CD4-positive, alpha-beta T cell treated with Interleukin-15 for 4 hours (primary cell): ENCODE data around the gene PFKFB4.

Experiments used
- DNase-seq: peaks from one replicate; pipeline ENCODE4 v3.0.0-alpha.2; 2020; ENCODE audit warnings: low spot score

The PFKFB4 gene

GRCh38 chr3:48584836-48585235, 28.2 kb upstream of the PFKFB4 start:
- no peak for DNase-seq

DNA sequence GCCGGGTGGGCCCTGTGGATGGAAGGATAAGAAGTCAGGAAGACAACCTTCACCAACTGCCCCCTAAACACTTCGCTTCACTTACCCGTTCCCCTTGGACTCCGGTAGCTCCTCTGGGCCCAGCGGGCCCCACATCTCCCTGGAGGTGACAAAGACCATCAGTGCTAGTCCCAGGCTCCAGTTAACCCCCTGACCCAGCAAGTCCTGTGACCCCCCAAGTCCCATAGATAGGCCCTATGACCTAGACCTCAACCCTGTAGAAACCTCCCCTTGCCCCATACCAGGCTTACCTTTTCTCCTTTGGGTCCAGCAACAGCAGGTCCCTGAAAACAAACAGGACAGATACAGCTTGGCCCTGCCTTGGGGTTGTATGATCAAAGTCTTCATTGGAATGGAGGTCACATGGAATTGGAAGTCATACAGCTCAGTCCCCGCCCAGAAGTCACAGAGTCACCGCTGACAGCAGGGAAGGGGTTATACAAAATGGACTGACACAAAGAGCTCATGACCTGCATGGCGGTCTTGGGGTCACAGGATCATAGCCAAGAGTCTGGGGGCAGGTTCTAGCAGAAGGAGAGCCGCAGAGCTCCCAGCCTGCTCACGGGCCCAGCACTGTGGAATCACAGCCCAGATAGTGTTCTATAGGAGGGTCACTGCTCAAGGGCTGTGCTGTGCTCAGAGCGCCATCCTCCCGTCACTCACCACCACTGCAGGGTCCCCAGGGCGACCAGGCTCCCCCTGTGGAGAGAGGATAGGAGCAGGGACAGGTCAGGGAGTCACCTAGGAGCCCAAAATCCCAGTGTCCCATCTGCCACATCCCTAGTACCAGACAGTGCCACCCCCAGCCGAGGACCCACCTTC, 25.2 kb upstream of the PFKFB4 start:
- no peak for DNase-seq

DNA sequence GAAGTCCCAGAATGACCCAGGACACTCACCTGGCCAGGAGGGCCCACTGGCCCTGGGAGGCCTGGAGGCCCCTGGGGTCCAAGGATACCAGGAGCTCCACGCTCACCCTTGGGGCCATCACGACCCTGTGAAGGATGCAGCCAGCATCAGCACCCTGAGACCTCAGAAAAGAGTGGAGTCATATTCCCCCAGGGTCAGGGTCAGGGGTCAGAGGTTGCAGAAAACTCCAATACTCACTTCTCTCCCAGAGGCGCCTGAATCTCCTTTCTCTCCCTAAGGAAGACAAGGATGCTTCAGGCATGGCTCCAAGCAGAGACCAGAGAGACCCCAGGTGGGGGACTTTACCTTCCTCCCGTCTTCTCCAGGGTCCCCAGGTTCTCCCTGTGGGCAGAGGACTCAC, 20.0 kb upstream of the PFKFB4 start:
- DNase-seq, result no peak

DNA sequence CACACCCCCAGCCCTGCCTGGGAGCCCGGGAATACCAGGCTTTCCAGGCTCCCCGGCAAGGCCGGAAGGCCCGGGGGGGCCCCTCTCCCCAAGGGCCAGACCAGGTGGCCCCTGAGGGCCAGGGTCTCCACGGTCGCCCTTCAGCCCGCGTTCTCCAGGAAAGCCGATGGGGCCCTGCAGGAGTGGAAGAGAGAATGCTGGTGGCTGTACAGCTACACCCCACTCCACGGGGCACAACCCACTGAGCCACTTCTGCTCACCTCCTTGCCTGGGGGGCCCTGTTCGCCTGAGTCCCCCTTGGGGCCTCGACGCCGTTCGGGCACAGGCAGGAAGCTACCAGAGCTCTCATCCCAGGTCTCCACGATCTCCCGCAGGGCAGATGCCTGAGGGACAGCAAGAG, 18.8 kb upstream of the PFKFB4 start:
- no peak for DNase-seq

DNA sequence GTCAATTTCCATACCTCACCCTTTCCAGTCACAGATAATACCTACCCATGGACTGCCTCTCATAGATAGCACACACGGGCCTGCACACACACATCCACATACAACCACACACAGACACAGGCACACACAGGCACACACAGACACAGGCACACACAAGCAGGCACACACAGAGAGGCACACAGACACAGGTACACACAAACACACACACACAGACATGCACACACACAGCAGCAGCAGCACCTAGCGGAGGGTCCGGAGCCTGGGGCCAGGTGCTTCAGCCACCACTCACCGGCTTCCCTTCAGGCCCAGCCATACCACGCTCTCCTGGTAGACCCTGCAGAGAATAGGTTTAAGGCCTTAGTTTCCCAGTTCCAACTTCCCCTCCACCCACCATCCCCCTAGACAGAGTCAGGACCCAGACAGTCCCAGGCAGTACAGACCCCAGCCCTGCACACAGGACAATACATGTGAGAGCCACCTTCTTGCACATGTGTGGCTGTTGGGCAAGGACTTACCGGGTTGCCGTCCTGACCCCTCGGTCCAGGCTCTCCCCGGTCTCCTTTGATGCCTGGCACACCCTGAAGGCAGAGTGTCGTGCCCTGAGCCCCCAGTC, 17.5 kb upstream of the PFKFB4 start:
- no peak for DNase-seq

GRCh38 chr3:48572517-48572916, 15.9 kb upstream of the PFKFB4 start:
- DNase-seq, result no peak

- DNase-seq, result no peak
These were observed 15.3 kb upstream of the PFKFB4 start for GRCh38 chr3:48571938-48572337.

GRCh38 chr3:48569808-48570450, 13.3 kb upstream of the PFKFB4 start:
- no peak for DNase-seq

GRCh38 chr3:48569400-48569799, 12.8 kb upstream of the PFKFB4 start:
- DNase-seq, result no peak

- no peak for DNase-seq
These were observed 11.9 kb upstream of the PFKFB4 start for GRCh38 chr3:48568476-48568875.

GRCh38 chr3:48567500-48567899, 10.9 kb upstream of the PFKFB4 start:
- DNase-seq, result no peak

DNA sequence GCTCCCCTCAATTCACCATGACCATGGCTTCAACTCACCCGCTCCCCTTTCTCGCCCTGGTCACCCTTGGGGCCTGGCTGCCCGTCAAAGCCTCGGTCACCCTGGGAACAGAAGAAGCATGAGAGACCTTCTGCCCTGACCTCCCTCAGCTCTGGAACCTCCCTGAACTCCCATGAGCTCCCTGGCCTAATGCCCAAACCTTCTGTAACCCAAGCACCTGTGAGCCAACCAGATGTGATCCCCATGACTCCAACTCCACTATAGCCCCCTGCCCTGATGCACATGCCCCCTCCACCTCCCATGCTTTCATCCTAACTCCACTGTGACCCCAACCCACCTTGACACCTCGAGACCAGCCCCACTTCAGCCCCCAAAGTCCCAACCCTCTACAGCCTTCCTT, 10.5 kb upstream of the PFKFB4 start:
- DNase-seq, result no peak

- no peak for DNase-seq
These were observed 9.8 kb upstream of the PFKFB4 start for GRCh38 chr3:48566401-48566760.

DNA sequence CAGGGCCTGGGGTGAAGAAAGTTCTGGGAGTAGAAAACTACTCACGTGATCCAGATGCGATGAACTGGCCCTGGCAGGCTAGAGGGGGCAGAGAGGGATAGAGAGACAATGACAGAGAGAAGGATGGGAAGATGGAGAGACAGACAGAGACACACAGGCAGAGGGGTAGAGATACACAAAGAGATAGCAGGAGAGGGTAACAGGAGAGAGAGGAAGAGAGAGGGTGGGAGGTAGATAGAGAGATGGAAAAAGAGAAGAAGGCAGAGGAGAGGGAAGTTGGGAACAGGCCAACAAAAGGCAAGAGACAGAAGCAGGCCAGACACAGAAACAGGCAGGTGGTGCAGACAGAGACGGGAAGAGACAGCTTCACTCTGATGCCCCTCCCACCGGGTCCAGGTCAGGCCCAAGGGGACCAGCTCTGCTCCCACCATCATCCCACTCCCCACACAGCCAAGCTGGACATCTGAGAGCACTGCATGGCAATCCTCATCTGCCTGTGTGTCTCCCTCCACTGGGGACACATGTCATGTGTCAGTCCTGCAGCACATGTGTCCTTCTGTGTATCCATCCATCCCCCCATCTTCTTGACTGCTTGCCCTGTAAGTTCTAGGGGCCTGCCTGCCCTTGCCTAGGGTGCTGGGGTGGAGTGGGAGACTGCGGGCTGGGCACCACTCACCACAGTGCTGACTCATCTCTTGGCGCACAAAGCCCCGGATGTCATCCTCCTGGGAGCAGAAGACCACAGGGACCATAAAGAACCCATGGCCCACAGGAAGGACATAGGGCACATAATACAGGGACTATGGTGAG, 9.2 kb upstream of the PFKFB4 start:
- no peak for DNase-seq

GRCh38 chr3:48565186-48565585, 8.6 kb upstream of the PFKFB4 start:
- no peak for DNase-seq

- no peak for DNase-seq
These were observed 8.1 kb upstream of the PFKFB4 start for GRCh38 chr3:48564667-48565066.

- peak; percentile 61 for DNase-seq
These were observed 7.4 kb upstream of the PFKFB4 start for GRCh38 chr3:48564022-48564421.

GRCh38 chr3:48563382-48563918, 6.8 kb upstream of the PFKFB4 start, which contains the start of gene UCN2:
UCN2 (minus strand) TSS chr3:48563781; CDS start chr3:48563124, 657 bp downstream.
- no peak for DNase-seq

GRCh38 chr3:48562367-48563095, 5.9 kb upstream of the PFKFB4 start:
- no peak for DNase-seq

- DNase-seq, result no peak
These were observed 4.6 kb upstream of the PFKFB4 start for GRCh38 chr3:48561045-48561736.

DNA sequence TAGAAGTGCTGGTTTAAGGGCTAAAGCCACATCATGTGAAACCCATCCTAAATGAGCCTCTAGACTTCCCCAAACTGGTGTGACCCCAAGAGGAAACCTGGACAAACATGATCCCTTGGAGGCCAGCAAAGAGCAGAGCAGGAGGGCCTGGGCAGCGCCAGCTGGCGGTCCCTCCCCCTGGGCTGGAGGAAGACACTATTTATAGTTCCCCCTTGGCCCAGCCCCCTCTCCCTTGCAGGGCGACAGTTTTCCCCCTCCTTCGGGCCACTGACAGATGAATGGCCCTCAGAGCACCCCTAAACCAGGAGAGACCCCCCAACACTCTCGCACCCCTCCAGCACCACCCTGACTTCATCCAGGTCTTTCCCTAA, 4.0 kb upstream of the PFKFB4 start:
- DNase-seq, result no peak
